A549 (cell line): ENCODE results near the gene YPEL1. TPM values are rescaled to one million over a fixed set of nuclear protein-coding genes. Genes with fewer than 3 reads are reported as not detected.

ENCODE experiments used
- ATAC-seq, 2 experiments: fragments of 200-7000 bp in 1 of 2; fragments of >200 bp in 1 of 2; cut with Nextera tagmentation in 1 of 2; cut with Tn5 transposase in 1 of 2; 3 replicates each; pipeline versions ENCODE4 v1.8.0 to v1.9.1; 2018 to 2020; ENCODE audit warnings: mild to moderate bottlenecking in 1 of 2, moderate library complexity in 1 of 2
- CTCF ChIA-PET: fragments of 300-600 bp; sonication (Branson Sonifier 250); formaldehyde crosslinking; extraction: SDS; loops from one replicate; lab custom pipeline; 2021; ENCODE audit warnings: antibody characterized with exemption, inconsistent platforms; lab: Yijun Ruan, JAX
- POLR2A ChIA-PET: fragments of 350-600 bp; formaldehyde crosslinking; extraction: SDS; loops from one replicate; lab custom pipeline; 2021; ENCODE audit warnings: antibody characterized with exemption, inconsistent platforms; lab: Yijun Ruan, JAX
- DNase-seq, 2 experiments: peaks; one replicate each; pipeline versions ENCODE4 v3.0.0 to v3.0.0-alpha.2; 2011 to 2016; ENCODE audit warnings: low read depth in 1 of 2, low spot score in 1 of 2
- FAIRE-seq: peaks from 2 replicates; lab custom pipeline; 2011; peaks lifted over from hg19 to GRCh38; lab: Jason Lieb, UNC
- H3K27ac ChIP-seq, 2 experiments: fragments of >200 bp; sonication (Bioruptor Twin); formaldehyde crosslinking; 3 replicates each; pipeline ENCODE4 v1.5.1; 2016 to 2017
- H3K4me1 ChIP-seq: fragments of >200 bp; sonication (Bioruptor Twin); formaldehyde crosslinking; 3 replicates; pipeline ENCODE4 v1.6.1; 2016
- H3K4me2 ChIP-seq: fragments of >200 bp; sonication (Bioruptor Twin); formaldehyde crosslinking; 3 replicates; pipeline ENCODE4 v1.6.1; 2016
- H3K4me3 ChIP-seq: fragments of >200 bp; sonication (Bioruptor Twin); formaldehyde crosslinking; 3 replicates; pipeline ENCODE4 v1.5.1; 2016
- H3K9me3 ChIP-seq: fragments of >200 bp; sonication (Bioruptor Twin); formaldehyde crosslinking; 3 replicates; pipeline ENCODE4 v1.6.1; 2016
- BCL3 ChIP-seq: fragments of >200 bp; sonication (Bioruptor Twin); formaldehyde crosslinking; IDR thresholded peaks from 3 replicates; pipeline ENCODE4 v1.6.1; 2016
- BHLHE40 ChIP-seq: IDR thresholded peaks from 2 replicates; pipeline ENCODE4 v1.6.1; 2012; ENCODE audit warnings: low read depth, low read length, inconsistent platforms
- CBX8 ChIP-seq: fragments of 200-600 bp; sonication (generic); IDR thresholded peaks from 2 replicates; pipeline ENCODE4 v1.6.1; 2016
- E2F6 ChIP-seq: IDR thresholded peaks from 2 replicates; pipeline ENCODE4 v1.6.1; 2012; ENCODE audit warnings: low read depth, borderline replicate concordance
- ELK1 ChIP-seq: fragments of 150-350 bp; IDR thresholded peaks from 2 replicates; pipeline ENCODE4 v1.6.1; 2014; ENCODE audit warnings: low read depth, mild to moderate bottlenecking, low read length
- ESRRA ChIP-seq: fragments of 150-350 bp; IDR thresholded peaks from 2 replicates; pipeline ENCODE4 v1.6.1; 2014; ENCODE audit warnings: mild to moderate bottlenecking, low read length, borderline replicate concordance
- FOXS1 ChIP-seq: fragments of 250-450 bp; sonication (Bioruptor Pico); IDR thresholded peaks from 2 replicates; pipeline ENCODE4 v1.5.0; 2020; ENCODE audit warnings: mild to moderate bottlenecking, moderate library complexity
- HDAC2 ChIP-seq: fragments of 200-600 bp; sonication (generic); IDR thresholded peaks from 2 replicates; pipeline ENCODE4 v1.6.1; 2016
- HES2 ChIP-seq: fragments of >200 bp; sonication (Bioruptor Twin); formaldehyde crosslinking; IDR thresholded peaks from 2 replicates; pipeline ENCODE4 v1.6.1; 2016
- HOXB13 ChIP-seq: fragments of 250-450 bp; sonication (Bioruptor Pico); IDR thresholded peaks from 2 replicates; pipeline ENCODE4 v1.5.0; 2020; ENCODE audit warnings: low read depth, mild to moderate bottlenecking, moderate library complexity
- MAFK ChIP-seq: fragments of 450-650 bp; IDR thresholded peaks from 2 replicates; pipeline ENCODE4 v1.6.1; 2014; ENCODE audit not compliant: partially characterized antibody
- MAX ChIP-seq: IDR thresholded peaks from 2 replicates; pipeline ENCODE4 v1.6.1; 2012
- MAZ ChIP-seq: fragments of 150-350 bp; IDR thresholded peaks from 2 replicates; pipeline ENCODE4 v1.6.1; 2014; ENCODE audit warnings: antibody characterized with exemption, low read depth, low read length, borderline replicate concordance
- MYC ChIP-seq: IDR thresholded peaks from 2 replicates; pipeline ENCODE4 v1.6.1; 2012; ENCODE audit warnings: mild to moderate bottlenecking, inconsistent platforms, low read length, improper control_type of control experiment, borderline replicate concordance
- NFE2L2 ChIP-seq: fragments of 150-350 bp; conservative IDR thresholded peaks from 2 replicates; pipeline ENCODE4 v1.6.1; 2014; ENCODE audit warnings: low read length
- NR3C1 ChIP-seq: fragments of >200 bp; sonication (Bioruptor Twin); formaldehyde crosslinking; IDR thresholded peaks from 3 replicates; pipeline ENCODE4 v1.6.1; 2017
- PHF8 ChIP-seq: fragments of 200-600 bp; sonication (generic); IDR thresholded peaks from 2 replicates; pipeline ENCODE4 v1.6.1; 2016; ENCODE audit warnings: low read depth, mild to moderate bottlenecking, antibody characterized with exemption, moderate library complexity, borderline replicate concordance
- POLR2A ChIP-seq: IDR thresholded peaks from 2 replicates; pipeline ENCODE4 v1.6.1; 2012; ENCODE audit warnings: mild to moderate bottlenecking, low read length
- POLR2AphosphoS2 ChIP-seq: conservative IDR thresholded peaks from 2 replicates; pipeline ENCODE4 v1.6.1; 2012; ENCODE audit warnings: low read length, improper control_type of control experiment, inconsistent platforms
- RARB ChIP-seq: fragments of 250-450 bp; sonication (Bioruptor Pico); IDR thresholded peaks from 2 replicates; pipeline ENCODE4 v1.8.0; 2021; ENCODE audit warnings: mild to moderate bottlenecking, moderate library complexity
- TP53 ChIP-seq: fragments of 250-450 bp; sonication (Bioruptor Pico); IDR thresholded peaks from 2 replicates; pipeline ENCODE4 v1.5.0; 2021; ENCODE audit warnings: mild to moderate bottlenecking, moderate library complexity
- ZFP36 ChIP-seq: fragments of 450-650 bp; IDR thresholded peaks from 2 replicates; pipeline ENCODE4 v1.6.1; 2014; ENCODE audit warnings: borderline replicate concordance; ENCODE audit not compliant: partially characterized antibody
- ZSCAN20 ChIP-seq: fragments of 250-450 bp; sonication (Bioruptor Pico); IDR thresholded peaks from 2 replicates; pipeline ENCODE4 v1.8.0; 2022; ENCODE audit warnings: mild to moderate bottlenecking, moderate library complexity
- WGBS: methylation state at CpG from one replicate; pipeline ENCODE4 v1.1.6; 2017; ENCODE audit errors: missing lambda C conversion rate; 5-methylcytosine and 5-hydroxymethylcytosine counted together
- polyA plus RNA-seq, 4 experiments: library from polyadenylated mRNA; depleted of rRNA in 3 of 4; stranded (reverse); fragments of >200 nt; fragmentation: RNase III in 1 of 4; extraction: RNeasy Plus Mini Kit Qiagen cat#74134 plus additional on column Dnase treatment in 1 of 4; gene quantifications; 2 replicates in 3 of 4; 3 replicates in 1 of 4; pipeline ENCODE4 v1.2.3, GENCODE V29; 2011 to 2017

YPEL1 gene
- polyA plus RNA-seq, 2 of the 4 experiments (the other 2 are of a cell fraction), result 0.22 to 0.59 TPM

- DNase-seq, result no peak
- ChIA-PET POLR2A (no interaction called here), CTCF (interaction anchor here (1.4 kb wide), 2 partner anchors 14 to 18 kb away, joined by 4 to 6 read pairs; partner anchors contain the start of gene SDF2L1)
- H3K27ac ChIP-seq, result no peak overlapping the region
- no peak for ATAC-seq
- TF ChIP-seq TP53, result no peak
- TF ChIP-seq NR3C1, result no peak
- H3K4me2 ChIP-seq, result no peak overlapping the region
- H3K4me3 ChIP-seq, result no peak overlapping the region
- FAIRE-seq, result no peak
- 0 out of 3 replicates have a peak, but pooled peaks cover 4% of the 10 kb centered on the region for H3K4me1 ChIP-seq
- WGBS, result 73% methylated on average over 5 of the region's 7 CpGs
- no peaks in the 10 kb centered on the region for H3K9me3 ChIP-seq
Observed at GRCh38 chr22:21660904-21661303, 74.7 kb downstream of the YPEL1 start.

- H3K27ac ChIP-seq, result no peak overlapping the region
- no peak for ATAC-seq
- H3K4me2 ChIP-seq, result no peak overlapping the region
- H3K4me3 ChIP-seq, result no peak overlapping the region
- CTCF ChIA-PET, result interaction anchor here (1.4 kb wide), 2 partner anchors 13 to 17 kb away, joined by 4 to 6 read pairs; partner anchors contain the start of gene SDF2L1
- TF ChIP-seq NFE2L2, result no peak
- TF ChIP-seq MAFK, result peak; percentile 56
- no peak for TF ChIP-seq ZSCAN20 (CRISPR knock-in tag)
- no peak for TF ChIP-seq PHF8
- TF ChIP-seq HDAC2, result no peak
- TF ChIP-seq RARB (CRISPR knock-in tag), result no peak
- TF ChIP-seq, all 56 proteins: peak for 1
- POLR2A ChIA-PET, result interaction anchor here (0.7 kb wide), 1 partner anchor 31 kb away, joined by 6 read pairs; no protein-coding TSS in a partner anchor
- no peak for FAIRE-seq
- Histone ChIP-seq H3K9me3 (no peaks in the 10 kb centered on the region), H3K4me1 (0 out of 3 replicates have a peak, but pooled peaks cover 4% of the 10 kb centered on the region)
- 73% methylated on average over 6 of the region's 7 CpGs for WGBS
- DNase-seq, result no peak
Observed at GRCh38 chr22:21659864-21660525, 75.6 kb downstream of the YPEL1 start.

GRCh38 chr22:21657360-21658032 lies 78.1 kb downstream of the YPEL1 start:
- Histone ChIP-seq H3K27ac (peak overlapping the region; percentile 52 to 88), H3K9me3 (no peaks in the 10 kb centered on the region), H3K4me1 (0 out of 3 replicates have a peak, but pooled peaks cover 4% of the 10 kb centered on the region), H3K4me3 (peak overlapping the region; percentile 52), H3K4me2 (peak overlapping the region; percentile 65)
- ATAC-seq, result peak; percentile 91
- DNase-seq, result peak; percentile 52 to 75
- 16% methylated on average over 14 of the region's 79 CpGs for WGBS
- FAIRE-seq, result no peak
- TF ChIP-seq HOXB13 (CRISPR knock-in tag), result no peak
- TF ChIP-seq HES2, result no peak
- no peak for TF ChIP-seq BHLHE40
- no peak for TF ChIP-seq TP53
- no peak for TF ChIP-seq ESRRA
- TF ChIP-seq PHF8, result peak; percentile 18; the same call in 1 of the 2 replicates
- TF ChIP-seq POLR2AphosphoS2, result no peak
- peak; percentile 71 for TF ChIP-seq E2F6
- TF ChIP-seq MAX, result peak; percentile 65; the same call in 1 of the 2 replicates
- TF ChIP-seq ELK1, result no peak
- peak; percentile 21; the same call in 1 of the 2 replicates for TF ChIP-seq POLR2A
- 0 out of 3 replicates have a peak, but pooled peaks have one; percentile 21 for TF ChIP-seq BCL3
- no peak for TF ChIP-seq ZFP36
- TF ChIP-seq CBX8, result no peak
- no peak for TF ChIP-seq HDAC2
- TF ChIP-seq MYC, result no peak
- no peak for TF ChIP-seq FOXS1
- no peak for TF ChIP-seq MAZ
- POLR2A ChIA-PET, result interaction anchor here (0.7 kb wide), 1 partner anchor 9 kb away, joined by 3 read pairs; no protein-coding TSS in a partner anchor
- CTCF ChIA-PET, result interaction anchor here (0.9 to 1.8 kb wide), 4 partner anchors 9 to 14 kb away, joined by 3 to 11 read pairs (median 3); no protein-coding TSS in a partner anchor
